HL-60/S4 treated with retinoic acid at 250 ng/mL for 4 days and 3 days (cell line): Measurements from ENCODE around the gene KLK3.
"Not testable (repeated sequence)": the region's sequence is repeated elsewhere in the genome, so short reads cannot be mapped to it uniquely, and the experiment has no call there.

Source experiments
- in situ Hi-C: fragments of 300-500 bp; cut with MboI; formaldehyde crosslinking; loops from 2 replicates; pipeline ENCODE4 v1.7.0; 2022; ENCODE audit warnings: low sequenced_read_pairs

Gene KLK3

DNA sequence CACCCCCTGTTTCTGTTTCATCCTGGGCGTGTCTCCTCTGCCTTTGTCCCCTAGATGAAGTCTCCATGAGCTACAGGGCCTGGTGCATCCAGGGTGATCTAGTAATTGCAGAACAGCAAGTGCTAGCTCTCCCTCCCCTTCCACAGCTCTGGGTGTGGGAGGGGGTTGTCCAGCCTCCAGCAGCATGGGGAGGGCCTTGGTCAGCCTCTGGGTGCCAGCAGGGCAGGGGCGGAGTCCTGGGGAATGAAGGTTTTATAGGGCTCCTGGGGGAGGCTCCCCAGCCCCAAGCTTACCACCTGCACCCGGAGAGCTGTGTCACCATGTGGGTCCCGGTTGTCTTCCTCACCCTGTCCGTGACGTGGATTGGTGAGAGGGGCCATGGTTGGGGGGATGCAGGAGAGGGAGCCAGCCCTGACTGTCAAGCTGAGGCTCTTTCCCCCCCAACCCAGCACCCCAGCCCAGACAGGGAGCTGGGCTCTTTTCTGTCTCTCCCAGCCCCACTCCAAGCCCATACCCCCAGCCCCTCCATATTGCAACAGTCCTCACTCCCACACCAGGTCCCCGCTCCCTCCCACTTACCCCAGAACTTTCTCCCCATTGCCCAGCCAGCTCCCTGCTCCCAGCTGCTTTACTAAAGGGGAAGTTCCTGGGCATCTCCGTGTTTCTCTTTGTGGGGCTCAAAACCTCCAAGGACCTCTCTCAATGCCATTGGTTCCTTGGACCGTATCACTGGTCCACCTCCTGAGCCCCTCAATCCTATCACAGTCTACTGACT lies at the start of gene KLK3:
Gene KLK3, plus strand, starts transcription at position 280 of the 775 bp plus-strand sequence. Its CDS starts 41 bp downstream, at position 321.
- in situ Hi-C loops, result no loop called here

DNA sequence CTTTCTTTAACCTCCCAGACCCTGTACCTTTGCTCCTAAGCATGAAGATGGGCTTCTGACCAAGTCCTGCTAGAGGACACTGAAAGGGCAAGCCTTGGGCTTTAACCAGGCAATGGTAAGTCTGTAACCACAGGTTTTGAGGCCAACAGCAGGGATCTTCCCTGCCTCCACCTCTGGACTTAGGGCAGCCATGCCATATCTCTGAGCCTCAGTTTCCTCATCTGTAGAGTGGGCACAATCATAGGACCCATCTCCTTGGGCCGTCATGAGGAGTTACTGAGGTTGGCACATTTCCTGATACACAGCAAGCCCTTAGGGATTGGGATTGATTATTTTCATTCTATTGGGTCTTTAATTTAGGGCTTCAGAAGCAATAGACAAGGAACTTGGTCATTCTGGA lies 45.9 kb upstream of the KLK3 start:
- in situ Hi-C loops, result no loop called here

- in situ Hi-C loops, result not testable (repeated sequence)
These were observed 43.0 kb upstream of the KLK3 start for GRCh38 chr19:50811622-50812238.

- in situ Hi-C loops, result no loop called here
These were observed 42.2 kb upstream of the KLK3 start for GRCh38 chr19:50812474-50812873.

- in situ Hi-C loops, result no loop called here
These were observed 39.8 kb upstream of the KLK3 start for GRCh38 chr19:50814883-50815282.

GRCh38 chr19:50815439-50815838 lies 39.3 kb upstream of the KLK3 start:
- in situ Hi-C loops, result no loop called here

- in situ Hi-C loops, result no loop called here
These were observed 36.5 kb upstream of the KLK3 start for GRCh38 chr19:50817941-50818858.

GRCh38 chr19:50818859-50819472 lies 35.7 kb upstream of the KLK3 start:
- in situ Hi-C loops, result no loop called here

DNA sequence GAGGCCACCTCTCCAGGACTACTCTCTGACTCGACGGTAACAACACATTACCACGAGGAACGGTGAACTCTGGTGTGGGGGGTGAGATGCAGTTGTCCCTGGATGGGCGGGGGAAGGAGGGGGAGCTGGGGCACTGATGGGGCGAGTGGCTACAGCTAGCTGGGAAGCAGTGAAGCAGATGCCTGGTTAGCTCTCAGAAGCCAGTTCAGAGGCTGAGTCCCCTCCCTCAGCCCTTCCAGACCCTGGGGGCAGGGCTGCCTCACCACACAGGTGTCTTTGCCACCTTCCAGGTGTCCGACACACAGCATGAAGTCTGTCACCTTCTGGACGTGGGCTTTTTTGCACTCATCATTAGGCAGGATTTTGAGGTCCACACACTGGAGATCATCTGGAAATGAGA lies 35.1 kb upstream of the KLK3 start:
- in situ Hi-C loops, result no loop called here

DNA sequence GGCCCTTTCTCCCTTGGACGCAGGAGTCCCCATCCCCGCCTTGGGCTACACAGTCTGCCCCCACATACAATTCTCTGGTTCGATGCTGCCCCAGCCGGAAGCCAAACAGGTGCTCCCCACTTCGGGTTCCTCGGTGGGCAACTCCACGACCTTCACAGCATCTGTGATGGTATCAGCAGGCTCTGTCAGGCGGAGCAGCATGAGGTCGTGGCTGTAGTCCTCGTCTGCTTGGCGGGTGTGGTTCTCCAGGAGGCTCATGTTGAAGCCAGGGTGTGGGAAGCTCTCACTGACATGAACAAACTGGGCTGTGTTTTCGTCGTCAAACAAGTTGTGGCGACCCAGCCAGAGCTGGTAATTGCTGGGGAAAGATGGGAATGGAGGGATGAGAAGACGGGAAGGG lies 34.6 kb upstream of the KLK3 start:
- in situ Hi-C loops, result no loop called here

- in situ Hi-C loops, result no loop called here
These were observed 34.0 kb upstream of the KLK3 start for GRCh38 chr19:50820549-50821247.

GRCh38 chr19:50821248-50821612 lies 33.5 kb upstream of the KLK3 start:
- in situ Hi-C loops, result no loop called here

GRCh38 chr19:50821622-50822021 lies 33.1 kb upstream of the KLK3 start:
- in situ Hi-C loops, result no loop called here

- in situ Hi-C loops, result no loop called here
These were observed 32.0 kb upstream of the KLK3 start for GRCh38 chr19:50822661-50823208.

GRCh38 chr19:50823389-50824042 lies 31.2 kb upstream of the KLK3 start, which contains the start of gene KLK1:
TSS of gene KLK1 (minus strand) at chr19:50823787. CDS start at chr19:50823748, 39 bp downstream.
- in situ Hi-C loops, result no loop called here

DNA sequence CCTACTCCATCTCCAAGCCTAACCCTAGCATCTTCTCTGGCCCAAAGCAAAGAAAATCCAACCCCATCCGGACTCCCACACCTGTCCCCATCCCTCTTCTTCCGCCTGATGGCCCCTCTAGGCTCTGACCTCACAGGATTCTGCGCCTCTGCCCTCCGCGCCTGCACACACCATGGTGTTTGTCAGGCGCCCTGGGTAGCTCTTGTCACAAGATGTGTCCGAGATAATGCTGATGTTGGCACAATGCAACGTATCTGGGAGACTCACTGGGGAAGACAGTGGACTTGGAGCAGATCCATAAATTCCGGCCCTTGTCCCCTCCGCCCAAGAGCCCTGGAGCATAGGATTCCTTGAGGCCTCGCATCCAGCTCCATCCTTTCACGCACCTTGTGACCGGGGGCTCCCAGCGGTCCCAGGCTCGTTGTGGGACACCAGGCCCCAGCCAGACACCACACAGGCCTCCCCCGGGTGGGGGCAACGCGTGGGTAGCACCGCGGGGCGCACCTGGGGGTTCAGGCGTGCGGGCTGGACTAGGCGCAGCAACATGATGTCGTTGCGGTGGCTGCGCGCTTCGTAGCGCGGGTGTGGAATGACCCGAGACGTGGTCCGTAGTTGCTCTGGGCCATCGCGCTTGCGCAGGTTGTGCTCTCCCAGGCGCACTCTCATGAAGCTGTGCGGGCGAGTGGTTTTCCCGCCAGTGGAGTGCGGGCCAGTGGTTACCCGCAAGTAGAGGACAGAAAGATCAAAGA lies 28.0 kb upstream of the KLK3 start:
- in situ Hi-C loops, result no loop called here

- in situ Hi-C loops, result no loop called here
These were observed 27.2 kb upstream of the KLK3 start for GRCh38 chr19:50827476-50827875.

DNA sequence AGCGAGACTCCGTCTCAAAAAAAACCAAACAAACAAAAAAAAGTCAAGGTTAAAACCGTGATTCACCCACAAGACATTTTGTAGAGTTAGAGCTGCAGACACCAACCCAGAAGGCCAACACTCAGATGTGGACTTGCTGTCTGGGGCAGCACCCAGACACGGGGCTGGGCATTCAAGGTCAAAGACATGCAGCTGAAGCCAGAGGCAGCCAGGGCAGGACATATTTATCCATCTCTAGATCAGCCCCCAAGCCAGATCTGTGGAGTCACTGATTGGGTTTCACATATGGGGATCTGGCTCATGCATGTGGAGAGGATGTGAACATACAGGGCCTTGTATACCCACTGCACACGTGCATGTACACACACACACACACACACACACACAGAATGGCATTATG lies 24.9 kb upstream of the KLK3 start:
- in situ Hi-C loops, result no loop called here
